Activated CD4-positive, alpha-beta T cell treated with anti-CD3 and anti-CD28 coated beads, Interleukin-2, amount 10 ng/mL, durations not matched to agents 24 days and 14 days (primary cell): ENCODE data around the gene DMXL1. TPM values are rescaled to one million over a fixed set of nuclear protein-coding genes. Genes with fewer than 3 reads are reported as not detected.
"Not testable (repeated sequence)": the region's sequence is repeated elsewhere in the genome, so short reads cannot be mapped to it uniquely, and the experiment has no call there.

Experiments
- DNase-seq: peaks from one replicate; pipeline ENCODE4 v3.0.0; 2022
- H3K27ac Mint-ChIP-seq: one replicate; pipeline ENCODE4 v1.8.0; 2022; ENCODE audit warnings: mild to moderate bottlenecking, mixed read lengths
- H3K27me3 Mint-ChIP-seq: one replicate; pipeline ENCODE4 v1.8.0; 2022; ENCODE audit warnings: mixed read lengths
- H3K36me3 Mint-ChIP-seq: one replicate; pipeline ENCODE4 v1.8.0; 2022; ENCODE audit warnings: low read depth, mild to moderate bottlenecking, mixed read lengths
- H3K4me1 Mint-ChIP-seq: one replicate; pipeline ENCODE4 v1.8.0; 2021; ENCODE audit warnings: mixed read lengths
- H3K4me3 Mint-ChIP-seq: one replicate; pipeline ENCODE4 v1.8.0; 2022; ENCODE audit warnings: mild to moderate bottlenecking, moderate library complexity, mixed read lengths
- H3K9me3 Mint-ChIP-seq: one replicate; pipeline ENCODE4 v1.8.0; 2021; ENCODE audit warnings: mixed read lengths
- intact Hi-C: fragments of 100-400 bp; cut with micrococcal nuclease; formaldehyde crosslinking; loops from one replicate; pipeline ENCODE4 v1.15.1; 2023
- total RNA-seq: library from RNA; stranded (reverse); gene quantifications from 2 replicates; pipeline ENCODE4 v1.2.3, GENCODE V29; 2022

The DMXL1 gene
- total RNA-seq, 1 donor from 2014 or later, result 25.6 TPM

DNA sequence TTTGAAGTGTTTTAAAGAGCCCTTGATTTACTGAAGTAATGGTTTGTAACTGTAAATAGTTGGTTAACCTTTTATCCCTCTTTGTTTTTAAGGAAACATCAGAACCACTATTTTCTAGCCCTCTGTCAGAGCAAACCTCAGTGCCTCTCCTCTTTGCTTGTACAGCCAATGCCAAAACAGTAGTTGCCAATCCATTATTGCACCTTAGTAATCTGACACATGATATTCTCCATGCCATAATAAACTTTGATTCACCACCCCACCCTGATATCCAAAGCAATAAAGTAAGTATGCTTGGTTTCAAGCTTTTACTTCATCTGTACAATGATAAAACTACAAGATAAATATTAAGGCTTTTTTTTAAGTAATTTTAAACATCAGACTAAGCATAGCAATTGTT, 100.8 kb downstream of the DMXL1 start:
- H3K4me3 Mint-ChIP-seq, result no peak overlapping the region
- no peaks in the 10 kb centered on the region for H3K27me3 Mint-ChIP-seq
- intact Hi-C loops, result no loop called here
- DNase-seq, result no peak
- peaks cover 34% of the 10 kb centered on the region for H3K36me3 Mint-ChIP-seq
- peaks cover 9% of the 10 kb centered on the region for H3K4me1 Mint-ChIP-seq
- no peak overlapping the region for H3K27ac Mint-ChIP-seq
- H3K9me3 Mint-ChIP-seq, result peaks cover 6% of the 10 kb centered on the region

DNA sequence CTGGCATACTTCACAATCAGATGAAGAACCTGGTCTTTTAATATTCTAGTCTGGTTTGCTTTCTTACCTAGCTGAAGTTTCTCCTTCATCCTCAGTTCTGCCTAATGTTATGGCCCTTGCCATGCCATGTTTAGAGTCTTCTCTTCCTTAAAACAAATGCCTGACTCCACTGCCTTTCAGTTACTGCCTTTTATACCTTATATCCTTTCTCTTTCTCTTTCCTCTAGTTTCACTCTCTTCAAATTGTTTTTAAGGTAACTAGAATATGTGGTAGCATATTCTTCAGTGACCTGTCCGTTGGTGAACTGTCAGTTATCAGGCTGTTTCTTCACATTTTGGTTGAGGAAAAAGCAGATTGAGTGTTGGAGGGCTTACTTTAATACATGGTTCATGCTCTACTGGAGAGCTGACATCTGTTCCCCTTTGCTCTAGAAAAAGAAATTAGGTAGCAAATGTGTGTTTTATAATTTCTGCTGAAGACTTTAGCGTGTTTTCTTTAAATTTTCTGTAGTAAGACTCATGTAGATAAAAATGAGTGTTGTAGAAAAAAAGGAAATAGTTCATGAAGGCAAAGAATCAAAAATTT, 103.8 kb downstream of the DMXL1 start:
- Mint-ChIP-seq H3K9me3 (peaks cover under 1% of the 10 kb centered on the region), H3K27me3 (no peaks in the 10 kb centered on the region), H3K36me3 (peaks cover 28% of the 10 kb centered on the region), H3K4me1 (peaks cover 6% of the 10 kb centered on the region), H3K27ac (peak overlapping the region; percentile 14), H3K4me3 (no peak overlapping the region)
- intact Hi-C loops, result no loop called here
- no peak for DNase-seq

DNA sequence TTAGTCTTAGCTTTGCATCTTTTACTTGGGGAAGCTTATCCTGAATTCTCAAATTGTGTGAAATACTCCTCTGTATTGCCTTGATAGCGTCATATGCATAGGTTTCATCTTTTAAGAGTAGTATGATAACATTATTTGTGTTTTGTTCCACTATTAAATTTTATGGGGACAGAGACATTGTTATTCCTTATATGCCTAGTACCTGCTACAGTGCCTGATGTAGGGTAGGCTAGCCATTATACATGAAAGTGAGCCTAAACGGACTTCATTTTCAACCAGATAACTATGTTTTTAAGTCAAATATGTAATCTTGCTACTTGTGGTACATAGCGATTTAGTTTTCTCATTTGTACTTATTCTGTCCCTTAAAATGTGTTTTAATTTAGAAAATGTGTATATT, 105.9 kb downstream of the DMXL1 start:
- DNase-seq, result no peak
- H3K27ac Mint-ChIP-seq, result no peak overlapping the region
- no peaks in the 10 kb centered on the region for H3K27me3 Mint-ChIP-seq
- no peak overlapping the region for H3K4me3 Mint-ChIP-seq
- H3K36me3 Mint-ChIP-seq, result peaks cover 21% of the 10 kb centered on the region
- H3K4me1 Mint-ChIP-seq, result peaks cover 9% of the 10 kb centered on the region
- H3K9me3 Mint-ChIP-seq, result no peaks in the 10 kb centered on the region
- intact Hi-C loops, result no loop called here

DNA sequence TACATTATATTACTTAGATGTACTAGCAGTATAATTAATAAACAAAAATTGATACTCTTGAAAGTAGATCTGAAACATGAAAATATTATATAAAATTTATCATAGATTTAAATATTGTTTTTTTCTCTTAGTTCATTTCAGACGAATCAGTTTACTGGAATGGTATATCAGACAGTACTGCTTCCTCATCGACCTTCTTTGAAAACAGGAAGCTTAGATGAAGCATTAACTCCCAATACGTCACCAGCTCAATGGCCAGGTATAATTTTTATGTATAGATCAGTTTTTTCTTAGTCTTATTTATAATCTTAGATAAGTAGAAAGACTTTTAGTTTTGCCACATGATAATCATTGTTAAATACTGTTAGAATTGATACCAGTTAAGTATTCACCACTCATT, 106.3 kb downstream of the DMXL1 start:
- Mint-ChIP-seq H3K36me3 (peaks cover 19% of the 10 kb centered on the region), H3K27me3 (no peaks in the 10 kb centered on the region), H3K27ac (no peak overlapping the region), H3K4me1 (peaks cover 9% of the 10 kb centered on the region), H3K9me3 (no peaks in the 10 kb centered on the region), H3K4me3 (no peak overlapping the region)
- intact Hi-C loops, result no loop called here
- DNase-seq, result no peak

DNA sequence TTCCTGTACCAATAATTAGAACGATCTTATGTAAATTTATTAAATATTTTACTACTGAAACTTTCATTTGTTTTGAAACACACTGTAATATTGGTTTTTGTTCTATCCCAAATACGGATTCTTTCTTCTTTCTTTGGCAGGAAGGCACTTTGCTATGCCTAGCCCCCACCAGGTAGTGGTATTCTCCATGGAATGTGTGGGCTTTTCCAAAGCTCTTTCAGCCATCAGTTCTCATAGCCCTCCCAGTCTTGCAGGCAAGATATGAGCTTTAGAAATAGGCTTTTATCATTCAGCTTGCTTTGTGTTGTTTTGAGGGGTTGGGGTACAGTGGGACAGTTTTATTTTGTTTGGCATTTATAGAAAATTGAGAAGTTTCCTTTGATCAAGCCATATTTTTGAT, 107.5 kb downstream of the DMXL1 start:
- intact Hi-C loops, result no loop called here
- Mint-ChIP-seq H3K4me1 (peaks cover 9% of the 10 kb centered on the region), H3K36me3 (peaks cover 14% of the 10 kb centered on the region), H3K4me3 (no peak overlapping the region), H3K27me3 (no peaks in the 10 kb centered on the region), H3K27ac (no peak overlapping the region), H3K9me3 (no peaks in the 10 kb centered on the region)
- DNase-seq, result no peak

DNA sequence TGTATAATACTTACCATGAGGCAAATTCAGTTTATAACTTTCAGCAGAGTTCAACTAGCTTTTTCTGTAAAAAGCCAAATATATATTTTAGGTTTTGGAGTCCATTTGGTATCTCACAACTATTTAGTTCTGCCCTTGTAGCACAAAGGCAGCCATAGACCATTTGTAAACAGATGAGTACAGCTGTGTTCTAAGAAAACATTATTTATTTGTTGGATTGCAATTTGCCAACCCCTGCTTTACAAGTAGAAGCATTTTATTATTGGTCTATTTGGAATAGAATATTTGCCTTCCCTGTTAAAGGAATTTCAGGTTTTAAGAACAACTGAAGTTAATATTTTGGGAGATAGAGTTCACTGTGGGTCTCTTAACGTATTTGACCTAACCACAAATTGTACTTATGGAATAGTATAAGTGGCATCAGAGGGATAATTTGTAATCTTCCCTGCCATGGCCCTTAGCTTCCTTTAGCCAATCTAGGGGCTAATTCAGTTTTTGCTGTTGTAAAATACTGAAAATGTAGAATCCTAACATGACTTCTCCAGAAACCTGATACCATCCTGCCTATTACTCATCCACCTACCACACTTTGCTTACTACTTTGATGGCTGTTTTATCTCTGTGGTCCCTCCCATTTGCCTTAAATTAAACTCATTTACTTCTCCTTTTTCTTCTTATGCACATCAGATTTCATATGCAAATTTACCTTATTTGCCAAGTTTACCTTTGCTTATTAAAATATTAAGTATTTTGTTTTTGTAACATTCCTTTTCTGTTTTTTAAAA, 109.2 kb downstream of the DMXL1 start:
- Mint-ChIP-seq H3K27me3 (no peaks in the 10 kb centered on the region), H3K9me3 (no peaks in the 10 kb centered on the region), H3K4me3 (no peak overlapping the region), H3K4me1 (peaks cover 3% of the 10 kb centered on the region), H3K36me3 (peaks cover 19% of the 10 kb centered on the region), H3K27ac (no peak overlapping the region)
- no peak for DNase-seq
- intact Hi-C loops, result no loop called here

DNA sequence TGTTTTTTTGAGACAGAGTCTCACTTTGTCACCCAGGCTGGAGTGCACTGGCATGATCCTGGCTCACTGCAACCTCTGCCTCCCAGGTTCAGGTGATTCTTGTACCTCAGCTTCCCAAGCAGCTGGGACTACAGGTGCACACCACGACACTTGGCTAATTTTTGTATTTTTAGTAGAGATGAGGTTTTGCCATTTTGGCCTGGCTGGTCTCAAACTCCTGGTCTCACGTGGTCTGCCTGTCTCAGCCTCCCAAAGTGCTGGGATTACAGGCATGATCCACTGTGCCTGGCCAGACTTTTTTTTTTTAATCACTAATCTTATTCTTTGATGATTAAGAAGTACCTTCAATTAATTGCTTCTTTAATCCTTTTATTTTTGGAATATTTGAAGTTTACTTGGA, 114.6 kb downstream of the DMXL1 start:
- H3K27ac Mint-ChIP-seq, DNase-seq, intact Hi-C loops, H3K4me1 Mint-ChIP-seq, H3K9me3 Mint-ChIP-seq, H3K27me3 Mint-ChIP-seq, H3K4me3 Mint-ChIP-seq: not testable (repeated sequence)
- H3K36me3 Mint-ChIP-seq, result peaks cover 16% of the 10 kb centered on the region

DNA sequence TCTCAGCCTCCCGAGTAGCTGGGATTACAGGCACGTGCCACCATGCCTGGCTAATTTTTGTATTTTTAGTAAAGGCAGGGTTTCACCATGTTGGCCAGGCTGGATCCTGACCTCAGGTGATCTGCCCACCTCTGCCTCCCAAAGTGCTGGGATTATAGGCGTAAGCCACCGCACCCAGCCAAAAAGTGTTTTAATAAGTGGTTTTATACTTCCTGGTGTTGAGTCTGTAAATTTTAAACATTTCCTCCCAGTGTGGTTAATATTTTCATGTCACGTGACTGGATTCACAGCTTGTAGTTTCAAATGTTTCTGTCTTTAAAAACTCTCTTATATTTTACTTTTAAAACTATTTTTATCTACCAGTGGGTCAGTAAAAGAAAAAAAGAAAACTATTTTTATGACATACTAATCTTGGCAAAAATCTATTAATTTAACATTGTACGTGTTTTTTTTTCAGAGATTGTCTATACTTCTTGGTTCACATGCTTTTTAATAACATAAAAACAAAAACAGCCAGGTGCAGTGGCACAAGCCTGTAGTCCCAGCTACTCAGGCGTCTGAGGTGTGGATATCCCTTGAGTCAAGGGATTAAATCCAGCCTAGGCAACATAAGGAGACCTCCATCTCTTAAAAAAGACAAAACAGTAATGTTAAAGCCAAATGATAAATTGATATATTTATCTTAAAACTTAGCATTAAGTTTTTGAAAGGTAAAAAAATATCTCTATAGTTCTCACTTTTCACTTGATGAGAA, 117.1 kb downstream of the DMXL1 start:
- Mint-ChIP-seq H3K4me1 (peaks cover 2% of the 10 kb centered on the region), H3K4me3 (no peak overlapping the region), H3K9me3 (no peaks in the 10 kb centered on the region), H3K27ac (no peak overlapping the region), H3K27me3 (no peaks in the 10 kb centered on the region), H3K36me3 (peaks cover 21% of the 10 kb centered on the region)
- intact Hi-C loops, result no loop called here
- DNase-seq, result no peak

DNA sequence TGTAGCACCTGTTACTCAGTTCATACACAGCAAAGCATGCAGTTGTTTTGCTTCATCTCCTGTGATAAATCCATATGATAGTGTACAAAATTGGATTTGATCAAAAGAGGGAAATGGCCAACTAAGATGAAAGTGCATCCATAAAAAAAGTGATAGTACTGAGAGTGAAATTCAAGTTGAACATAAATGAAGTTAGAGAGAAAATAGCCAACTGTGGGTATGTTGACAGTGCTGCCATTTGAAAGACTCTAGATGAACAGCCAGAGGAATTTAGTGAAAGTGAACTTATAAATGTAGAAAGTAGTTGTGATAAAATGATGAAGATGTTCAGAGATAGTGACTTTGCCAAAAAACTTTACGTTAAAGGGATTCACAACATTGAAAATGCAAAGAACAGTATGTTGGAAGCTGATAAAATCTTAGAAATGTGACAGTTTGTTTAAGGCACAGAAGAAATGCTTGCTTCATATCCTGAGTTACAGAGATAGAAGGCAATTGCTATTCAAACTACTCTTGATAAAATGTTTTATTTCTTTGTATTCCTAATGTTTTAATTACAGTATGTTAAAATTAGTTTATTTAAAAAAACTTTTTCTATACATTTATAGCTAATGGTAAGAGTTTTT, 119.7 kb downstream of the DMXL1 start:
- DNase-seq, result no peak
- Mint-ChIP-seq H3K36me3 (peaks cover 19% of the 10 kb centered on the region), H3K4me3 (no peak overlapping the region), H3K4me1 (peaks cover 2% of the 10 kb centered on the region), H3K27me3 (no peaks in the 10 kb centered on the region), H3K27ac (no peak overlapping the region), H3K9me3 (no peaks in the 10 kb centered on the region)
- intact Hi-C loops, result no loop called here

DNA sequence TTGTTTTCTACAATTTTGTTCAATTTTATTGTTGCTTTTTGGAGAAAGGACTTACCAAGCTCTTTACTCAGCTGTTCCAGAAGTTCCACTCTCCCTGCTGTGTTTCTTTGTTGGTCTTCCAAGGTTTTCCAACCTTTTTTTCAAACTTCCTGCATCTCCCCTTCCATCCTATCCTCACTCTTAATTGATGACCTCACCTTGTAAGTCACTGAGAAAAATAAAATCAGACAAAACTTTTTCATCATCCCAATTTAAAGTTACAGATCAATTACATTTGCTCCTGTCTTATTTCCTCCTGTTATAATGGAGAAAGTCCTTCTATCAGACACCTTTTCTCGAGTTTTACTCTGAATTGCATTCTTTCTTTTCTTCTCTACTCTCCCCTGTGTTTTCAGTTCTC, 121.1 kb downstream of the DMXL1 start:
- Mint-ChIP-seq H3K4me1 (peaks cover 2% of the 10 kb centered on the region), H3K27me3 (no peaks in the 10 kb centered on the region), H3K9me3 (no peaks in the 10 kb centered on the region), H3K4me3 (no peak overlapping the region), H3K27ac (no peak overlapping the region), H3K36me3 (peaks cover 20% of the 10 kb centered on the region)
- DNase-seq, result no peak
- intact Hi-C loops, result no loop called here

DNA sequence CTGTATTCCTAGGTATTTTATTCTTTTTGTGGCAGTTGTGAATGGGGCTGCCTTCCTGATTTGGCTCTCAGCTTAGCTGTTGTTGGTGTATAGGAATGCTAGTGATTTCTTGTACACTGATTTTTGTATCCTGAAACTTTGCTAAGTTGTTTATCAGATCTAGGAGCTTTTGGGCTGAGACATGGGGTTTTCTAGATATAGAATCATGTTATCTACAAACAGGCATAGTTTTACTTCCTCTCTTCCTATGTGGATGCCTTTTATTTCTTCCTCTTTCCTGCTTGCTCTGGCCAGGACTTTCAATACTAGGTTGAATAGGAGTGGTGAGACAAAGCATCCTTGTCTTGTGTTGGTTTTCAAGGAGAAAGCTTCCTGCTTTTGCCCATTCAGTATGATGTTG, 129.9 kb downstream of the DMXL1 start:
- Mint-ChIP-seq H3K4me3 (no peak overlapping the region), H3K27ac (no peak overlapping the region), H3K27me3 (no peaks in the 10 kb centered on the region), H3K4me1 (peaks cover 7% of the 10 kb centered on the region), H3K9me3 (peaks cover 14% of the 10 kb centered on the region), H3K36me3 (peaks cover 59% of the 10 kb centered on the region)
- intact Hi-C loops, result no loop called here
- no peak for DNase-seq

DNA sequence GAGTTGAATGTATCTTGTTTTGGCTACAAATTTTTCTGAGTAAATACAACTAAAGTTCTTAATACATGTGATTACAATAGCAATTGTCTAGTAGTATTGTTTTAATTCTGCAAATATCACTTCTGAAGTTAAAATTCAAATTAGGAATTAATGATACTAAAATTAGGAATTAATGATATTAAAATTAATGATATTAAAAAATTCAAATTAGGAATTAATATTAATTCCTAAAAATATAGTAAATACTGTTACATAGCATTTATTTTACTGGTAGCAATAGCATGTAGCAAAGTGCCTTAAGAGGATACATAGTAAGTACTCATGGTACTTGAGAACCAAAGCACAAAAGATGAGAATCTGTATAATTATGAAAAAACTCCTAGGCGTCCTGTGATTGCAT, 136.2 kb downstream of the DMXL1 start:
- intact Hi-C loops, result no loop called here
- Mint-ChIP-seq H3K36me3 (peaks cover 17% of the 10 kb centered on the region), H3K9me3 (peaks cover under 1% of the 10 kb centered on the region), H3K4me1 (peaks cover 2% of the 10 kb centered on the region), H3K27me3 (no peaks in the 10 kb centered on the region), H3K4me3 (no peak overlapping the region), H3K27ac (no peak overlapping the region)
- DNase-seq, result no peak

DNA sequence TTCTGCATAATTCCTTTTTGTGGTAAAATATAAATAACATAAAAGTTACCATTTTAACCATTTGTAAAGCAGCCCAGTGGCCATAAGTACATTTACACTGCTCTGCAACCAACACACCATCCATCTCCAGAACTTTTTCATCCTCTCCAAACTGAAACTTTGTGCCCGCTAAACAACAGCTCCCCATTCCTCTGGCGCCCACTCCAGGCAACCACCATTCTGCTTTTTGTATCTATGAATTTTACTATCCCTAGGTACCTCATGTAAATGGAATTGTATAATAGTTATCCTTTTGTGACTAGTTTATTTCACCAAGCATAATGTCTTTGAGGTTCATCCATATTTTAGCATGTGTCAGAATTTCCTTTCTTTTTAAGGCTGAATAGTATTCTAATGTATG, 141.1 kb downstream of the DMXL1 start:
- no peak overlapping the region for H3K4me3 Mint-ChIP-seq
- no peaks in the 10 kb centered on the region for H3K9me3 Mint-ChIP-seq
- H3K27me3 Mint-ChIP-seq, result no peaks in the 10 kb centered on the region
- peaks cover 12% of the 10 kb centered on the region for H3K36me3 Mint-ChIP-seq
- H3K27ac Mint-ChIP-seq, result no peak overlapping the region
- DNase-seq, result no peak
- intact Hi-C loops, result no loop called here
- no peaks in the 10 kb centered on the region for H3K4me1 Mint-ChIP-seq

DNA sequence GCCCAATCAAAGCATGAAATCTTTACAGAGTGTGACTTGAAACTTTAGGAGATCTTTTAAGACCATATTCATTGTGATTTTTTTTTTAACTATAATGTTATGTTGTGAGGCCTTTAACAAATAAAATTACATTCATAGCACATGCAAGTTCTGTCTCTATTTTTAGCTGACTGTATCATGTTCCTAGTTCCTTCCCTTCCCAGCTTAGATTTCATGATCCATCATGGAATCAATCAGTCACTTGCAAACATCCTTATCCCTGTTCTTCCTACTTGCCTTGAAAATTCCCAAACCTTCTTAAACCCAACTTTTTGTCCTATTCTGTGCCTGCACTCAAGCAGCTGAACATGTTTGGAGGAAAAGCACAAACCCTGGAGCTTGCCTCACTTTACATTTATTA, 141.8 kb downstream of the DMXL1 start:
- H3K9me3 Mint-ChIP-seq, result no peaks in the 10 kb centered on the region
- peaks cover 12% of the 10 kb centered on the region for H3K36me3 Mint-ChIP-seq
- intact Hi-C loops, result no loop called here
- no peaks in the 10 kb centered on the region for H3K27me3 Mint-ChIP-seq
- no peaks in the 10 kb centered on the region for H3K4me1 Mint-ChIP-seq
- DNase-seq, result no peak
- no peak overlapping the region for H3K27ac Mint-ChIP-seq
- H3K4me3 Mint-ChIP-seq, result no peak overlapping the region
